ENCODE results near the gene GGT7. TPM values are rescaled to one million over a fixed set of nuclear protein-coding genes. Genes with fewer than 3 reads are reported as not detected.
"Not testable (repeated sequence)": the region's sequence is repeated elsewhere in the genome, so short reads cannot be mapped to it uniquely, and the experiment has no call there.

GGT7 gene
- total RNA-seq, 1 experiment from 2014 or later: not detected

GRCh38 chr20:34898731-34899130, 26.1 kb upstream of the GGT7 start:
- H3K9ac ChIP-seq (ENCODE audit: low read length); H3K27me3 ChIP-seq (ENCODE audit: low read length); H3K9me2 ChIP-seq (replicated peaks; ENCODE audit: insufficient read depth, low read length); H3K4me1 ChIP-seq (ENCODE audit: low read length); H2AFZ ChIP-seq (ENCODE audit: low read length); H4K20me1 ChIP-seq (ENCODE audit: insufficient read depth, low read depth, low read length); DNase-seq; H3K27ac ChIP-seq (ENCODE audit: low read length); H3K4me2 ChIP-seq (ENCODE audit: low read depth, low read length, poor library complexity, severe bottlenecking); H3K36me3 ChIP-seq (ENCODE audit: insufficient read depth, low read length); H3K4me3 ChIP-seq (ENCODE audit: low read length); H3K9me3 ChIP-seq (ENCODE audit: low read length); H3K79me2 ChIP-seq (ENCODE audit: low read length): not testable (repeated sequence)

DNA sequence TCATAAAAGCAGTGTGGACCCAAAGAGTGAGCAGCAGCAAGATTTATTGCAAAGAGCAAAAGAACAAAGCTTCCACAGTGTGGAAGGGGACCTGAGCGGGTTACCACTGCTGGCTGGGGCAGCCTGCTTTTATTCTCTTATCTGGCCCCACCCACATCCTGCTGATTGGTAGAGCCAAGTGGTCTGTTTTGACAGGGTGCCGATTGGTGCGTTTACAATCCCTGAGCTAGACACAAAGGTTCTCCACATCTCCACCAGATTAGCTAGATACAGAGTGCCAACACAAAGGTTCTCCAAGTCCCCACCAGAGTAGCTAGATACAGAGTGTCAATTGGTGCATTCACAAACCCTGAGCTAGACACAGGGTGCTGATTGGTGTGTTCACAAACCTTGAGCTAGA, 25.5 kb upstream of the GGT7 start:
- H4K20me1 ChIP-seq (ENCODE audit: insufficient read depth, low read depth, low read length); H3K9me2 ChIP-seq (replicated peaks; ENCODE audit: insufficient read depth, low read length); H3K27me3 ChIP-seq (ENCODE audit: low read length); H3K9ac ChIP-seq (ENCODE audit: low read length); H3K9me3 ChIP-seq (ENCODE audit: low read length); H3K36me3 ChIP-seq (ENCODE audit: insufficient read depth, low read length); H3K27ac ChIP-seq (ENCODE audit: low read length); H3K4me3 ChIP-seq (ENCODE audit: low read length); H2AFZ ChIP-seq (ENCODE audit: low read length); DNase-seq; H3K79me2 ChIP-seq (ENCODE audit: low read length); H3K4me1 ChIP-seq (ENCODE audit: low read length); H3K4me2 ChIP-seq (ENCODE audit: low read depth, low read length, poor library complexity, severe bottlenecking): not testable (repeated sequence)

DNA sequence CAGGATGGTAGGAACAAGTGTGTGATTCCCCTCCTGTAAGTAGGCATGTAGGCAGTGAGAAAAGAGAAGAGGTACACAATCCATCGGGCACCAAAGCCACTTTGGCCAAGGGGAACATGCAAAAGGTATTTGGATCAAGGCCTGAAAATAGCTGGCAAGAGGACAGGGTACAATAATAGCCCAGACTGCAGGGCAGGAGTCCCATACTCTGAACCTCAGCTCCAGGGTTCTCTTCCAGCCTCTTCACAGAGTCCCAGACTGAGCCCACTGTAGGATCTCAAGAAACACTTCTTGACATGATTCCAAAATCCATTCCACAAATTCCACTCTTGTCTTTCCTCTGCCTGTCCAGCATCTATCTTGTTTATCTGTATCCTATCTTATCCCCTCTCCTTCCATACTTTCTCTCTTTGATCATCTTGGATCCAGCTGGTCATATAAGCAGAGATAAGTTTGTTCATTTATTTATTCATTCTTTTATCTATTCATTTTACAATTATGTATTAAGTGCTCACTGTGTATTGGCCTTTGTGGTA, 23.5 kb upstream of the GGT7 start:
- Histone ChIP-seq H3K9ac (ENCODE audit: low read length) (no peak overlapping the region), H3K4me1 (ENCODE audit: low read length) (no peaks in the 10 kb centered on the region; the same call in 1 of the 2 replicates), H3K9me2 (replicated peaks; ENCODE audit: insufficient read depth, low read length) (no peaks in the 10 kb centered on the region), H2AFZ (ENCODE audit: low read length) (no peak overlapping the region), H3K79me2 (ENCODE audit: low read length) (no peaks in the 10 kb centered on the region), H3K4me3 (ENCODE audit: low read length) (no peak overlapping the region), H3K4me2 (ENCODE audit: low read depth, low read length, poor library complexity, severe bottlenecking) (no peak overlapping the region), H4K20me1 (ENCODE audit: insufficient read depth, low read depth, low read length) (no peaks in the 10 kb centered on the region), H3K27me3 (ENCODE audit: low read length) (no peaks in the 10 kb centered on the region), H3K9me3 (ENCODE audit: low read length) (no peaks in the 10 kb centered on the region), H3K27ac (ENCODE audit: low read length) (no peak overlapping the region), H3K36me3 (ENCODE audit: insufficient read depth, low read length) (no peaks in the 10 kb centered on the region)
- DNase-seq: no peak

DNA sequence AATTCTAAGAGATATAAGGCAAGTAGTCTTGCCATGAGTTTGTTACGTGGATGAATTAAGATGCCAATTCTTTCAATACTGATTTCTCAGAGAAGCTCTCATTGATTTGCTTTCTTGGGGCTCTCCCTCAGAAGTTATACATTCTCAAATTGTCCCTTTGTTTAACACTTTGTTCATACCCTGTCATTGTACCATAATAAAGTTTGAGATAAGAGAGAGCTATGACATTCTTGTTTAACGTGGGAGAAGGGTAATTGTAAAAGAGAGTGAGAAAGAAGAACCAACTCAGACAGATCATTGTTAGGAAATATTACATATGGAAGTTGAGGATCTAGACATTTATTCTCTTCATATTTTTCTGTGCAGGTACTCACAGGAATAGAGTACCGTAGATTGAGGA, 22.8 kb upstream of the GGT7 start:
- H3K4me1 ChIP-seq (ENCODE audit: low read length): no peaks in the 10 kb centered on the region; the same call in 1 of the 2 replicates
- no peak overlapping the region for H3K9ac ChIP-seq (ENCODE audit: low read length)
- H3K9me2 ChIP-seq (replicated peaks; ENCODE audit: insufficient read depth, low read length): no peaks in the 10 kb centered on the region
- H3K27ac ChIP-seq (ENCODE audit: low read length): no peak overlapping the region
- H4K20me1 ChIP-seq (ENCODE audit: insufficient read depth, low read depth, low read length): no peaks in the 10 kb centered on the region
- H3K4me2 ChIP-seq (ENCODE audit: low read depth, low read length, poor library complexity, severe bottlenecking): no peak overlapping the region
- H3K36me3 ChIP-seq (ENCODE audit: insufficient read depth, low read length): no peaks in the 10 kb centered on the region
- H2AFZ ChIP-seq (ENCODE audit: low read length): no peak overlapping the region
- H3K9me3 ChIP-seq (ENCODE audit: low read length): no peaks in the 10 kb centered on the region
- H3K4me3 ChIP-seq (ENCODE audit: low read length): no peak overlapping the region
- H3K79me2 ChIP-seq (ENCODE audit: low read length): no peaks in the 10 kb centered on the region
- DNase-seq: no peak
- H3K27me3 ChIP-seq (ENCODE audit: low read length): no peaks in the 10 kb centered on the region

GRCh38 chr20:34894723-34895122, 22.1 kb upstream of the GGT7 start:
- no peaks in the 10 kb centered on the region for H3K79me2 ChIP-seq (ENCODE audit: low read length)

GRCh38 chr20:34892671-34893070, 20.0 kb upstream of the GGT7 start:
- no peak for DNase-seq

More at GRCh38 chr20:34894723-34895122, 22.1 kb upstream of the GGT7 start:
- Histone ChIP-seq H4K20me1 (ENCODE audit: insufficient read depth, low read depth, low read length) (no peaks in the 10 kb centered on the region), H3K27me3 (ENCODE audit: low read length) (no peaks in the 10 kb centered on the region), H2AFZ (ENCODE audit: low read length) (no peak overlapping the region), H3K9me2 (replicated peaks; ENCODE audit: insufficient read depth, low read length) (no peaks in the 10 kb centered on the region), H3K9ac (ENCODE audit: low read length) (no peak overlapping the region), H3K4me1 (ENCODE audit: low read length) (no peaks in the 10 kb centered on the region; the same call in 1 of the 2 replicates), H3K9me3 (ENCODE audit: low read length) (no peaks in the 10 kb centered on the region), H3K4me3 (ENCODE audit: low read length) (no peak overlapping the region), H3K4me2 (ENCODE audit: low read depth, low read length, poor library complexity, severe bottlenecking) (no peak overlapping the region), H3K27ac (ENCODE audit: low read length) (no peak overlapping the region), H3K36me3 (ENCODE audit: insufficient read depth, low read length) (no peaks in the 10 kb centered on the region)
- no peak for DNase-seq

GRCh38 chr20:34891166-34892062, 18.8 kb upstream of the GGT7 start:
- no peaks in the 10 kb centered on the region for H3K79me2 ChIP-seq (ENCODE audit: low read length)
- H2AFZ ChIP-seq (ENCODE audit: low read length): no peak overlapping the region
- no peak overlapping the region for H3K4me2 ChIP-seq (ENCODE audit: low read depth, low read length, poor library complexity, severe bottlenecking)

More at GRCh38 chr20:34892671-34893070, 20.0 kb upstream of the GGT7 start:
- H2AFZ ChIP-seq (ENCODE audit: low read length): no peak overlapping the region
- no peaks in the 10 kb centered on the region for H3K9me3 ChIP-seq (ENCODE audit: low read length)
- H3K9ac ChIP-seq (ENCODE audit: low read length): no peak overlapping the region
- no peaks in the 10 kb centered on the region for H4K20me1 ChIP-seq (ENCODE audit: insufficient read depth, low read depth, low read length)
- H3K79me2 ChIP-seq (ENCODE audit: low read length): no peaks in the 10 kb centered on the region
- no peak overlapping the region for H3K4me2 ChIP-seq (ENCODE audit: low read depth, low read length, poor library complexity, severe bottlenecking)
- no peak overlapping the region for H3K4me3 ChIP-seq (ENCODE audit: low read length)
- H3K4me1 ChIP-seq (ENCODE audit: low read length): no peaks in the 10 kb centered on the region; the same call in 1 of the 2 replicates
- no peak overlapping the region for H3K27ac ChIP-seq (ENCODE audit: low read length)
- H3K36me3 ChIP-seq (ENCODE audit: insufficient read depth, low read length): no peaks in the 10 kb centered on the region
- H3K9me2 ChIP-seq (replicated peaks; ENCODE audit: insufficient read depth, low read length): no peaks in the 10 kb centered on the region
- H3K27me3 ChIP-seq (ENCODE audit: low read length): no peaks in the 10 kb centered on the region

GRCh38 chr20:34888468-34888867, 15.8 kb upstream of the GGT7 start:
- Histone ChIP-seq H3K27ac (ENCODE audit: low read length) (no peak overlapping the region), H3K4me3 (ENCODE audit: low read length) (no peak overlapping the region), H2AFZ (ENCODE audit: low read length) (no peak overlapping the region), H4K20me1 (ENCODE audit: insufficient read depth, low read depth, low read length) (no peaks in the 10 kb centered on the region), H3K9ac (ENCODE audit: low read length) (no peak overlapping the region), H3K36me3 (ENCODE audit: insufficient read depth, low read length) (no peaks in the 10 kb centered on the region), H3K79me2 (ENCODE audit: low read length) (no peaks in the 10 kb centered on the region), H3K9me3 (ENCODE audit: low read length) (no peaks in the 10 kb centered on the region), H3K4me2 (ENCODE audit: low read depth, low read length, poor library complexity, severe bottlenecking) (no peak overlapping the region), H3K9me2 (replicated peaks; ENCODE audit: insufficient read depth, low read length) (no peaks in the 10 kb centered on the region), H3K27me3 (ENCODE audit: low read length) (no peaks in the 10 kb centered on the region), H3K4me1 (ENCODE audit: low read length) (peaks cover 8% of the 10 kb centered on the region)
- no peak for DNase-seq

More at GRCh38 chr20:34891166-34892062, 18.8 kb upstream of the GGT7 start:
- Histone ChIP-seq H3K9me2 (replicated peaks; ENCODE audit: insufficient read depth, low read length) (no peaks in the 10 kb centered on the region), H3K27me3 (ENCODE audit: low read length) (no peaks in the 10 kb centered on the region), H4K20me1 (ENCODE audit: insufficient read depth, low read depth, low read length) (no peaks in the 10 kb centered on the region), H3K9ac (ENCODE audit: low read length) (no peak overlapping the region), H3K4me1 (ENCODE audit: low read length) (peaks cover 8% of the 10 kb centered on the region), H3K27ac (ENCODE audit: low read length) (no peak overlapping the region), H3K4me3 (ENCODE audit: low read length) (no peak overlapping the region), H3K9me3 (ENCODE audit: low read length) (no peaks in the 10 kb centered on the region), H3K36me3 (ENCODE audit: insufficient read depth, low read length) (no peaks in the 10 kb centered on the region)
- DNase-seq: no peak

All from Karpas-422 (cell line).